ENCODE data around the gene PIEZO1.
"Not testable (repeated sequence)": the region's sequence is repeated elsewhere in the genome, so short reads cannot be mapped to it uniquely, and the experiment has no call there.

Gene PIEZO1

GRCh38 chr16:88781140-88782077 lies 3.6 kb downstream of the PIEZO1 start:
- no peak for DNase-seq

- DNase-seq = no peak
Measured at GRCh38 chr16:88780142-88781062, 4.6 kb downstream of the PIEZO1 start.

- no peak for DNase-seq
Measured at GRCh38 chr16:88779406-88780141, 5.4 kb downstream of the PIEZO1 start.

GRCh38 chr16:88778541-88779065 lies 6.4 kb downstream of the PIEZO1 start:
- no peak for DNase-seq

DNA sequence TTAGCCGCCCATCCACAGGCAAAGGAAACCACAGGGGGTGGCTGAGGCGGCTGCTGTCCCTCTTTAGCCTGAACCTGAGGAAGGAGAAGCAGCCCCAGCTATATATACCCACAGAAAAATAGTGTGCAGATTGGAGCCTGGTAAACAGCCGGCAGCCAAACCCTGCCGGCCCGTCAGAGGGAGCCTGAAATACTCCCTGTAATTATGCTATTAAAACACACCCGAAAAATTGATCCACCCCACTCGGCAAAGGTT lies 6.8 kb downstream of the PIEZO1 start:
- no peak for DNase-seq

GRCh38 chr16:88777471-88778270 lies 7.3 kb downstream of the PIEZO1 start:
- no peak for DNase-seq

DNA sequence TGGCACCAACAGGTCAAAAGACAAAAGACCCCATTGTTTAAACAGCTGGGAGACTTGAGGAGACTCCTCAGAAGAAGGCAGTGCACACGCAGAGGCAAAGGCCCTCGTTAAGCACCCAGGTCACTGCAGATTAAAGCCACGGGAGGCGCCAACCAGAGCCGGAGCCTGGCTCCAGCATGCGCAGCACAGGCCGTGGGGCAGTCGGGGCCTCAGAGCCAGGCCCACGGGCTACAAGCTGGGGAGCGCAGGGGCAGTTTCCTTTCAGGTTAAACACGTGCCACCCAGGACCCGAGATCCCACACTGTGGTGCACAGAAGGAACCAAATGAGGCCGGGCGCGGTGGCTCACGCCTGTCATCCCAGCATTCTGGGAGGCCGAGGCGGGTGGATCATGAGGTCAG lies 9.2 kb downstream of the PIEZO1 start:
- no peak for DNase-seq

DNA sequence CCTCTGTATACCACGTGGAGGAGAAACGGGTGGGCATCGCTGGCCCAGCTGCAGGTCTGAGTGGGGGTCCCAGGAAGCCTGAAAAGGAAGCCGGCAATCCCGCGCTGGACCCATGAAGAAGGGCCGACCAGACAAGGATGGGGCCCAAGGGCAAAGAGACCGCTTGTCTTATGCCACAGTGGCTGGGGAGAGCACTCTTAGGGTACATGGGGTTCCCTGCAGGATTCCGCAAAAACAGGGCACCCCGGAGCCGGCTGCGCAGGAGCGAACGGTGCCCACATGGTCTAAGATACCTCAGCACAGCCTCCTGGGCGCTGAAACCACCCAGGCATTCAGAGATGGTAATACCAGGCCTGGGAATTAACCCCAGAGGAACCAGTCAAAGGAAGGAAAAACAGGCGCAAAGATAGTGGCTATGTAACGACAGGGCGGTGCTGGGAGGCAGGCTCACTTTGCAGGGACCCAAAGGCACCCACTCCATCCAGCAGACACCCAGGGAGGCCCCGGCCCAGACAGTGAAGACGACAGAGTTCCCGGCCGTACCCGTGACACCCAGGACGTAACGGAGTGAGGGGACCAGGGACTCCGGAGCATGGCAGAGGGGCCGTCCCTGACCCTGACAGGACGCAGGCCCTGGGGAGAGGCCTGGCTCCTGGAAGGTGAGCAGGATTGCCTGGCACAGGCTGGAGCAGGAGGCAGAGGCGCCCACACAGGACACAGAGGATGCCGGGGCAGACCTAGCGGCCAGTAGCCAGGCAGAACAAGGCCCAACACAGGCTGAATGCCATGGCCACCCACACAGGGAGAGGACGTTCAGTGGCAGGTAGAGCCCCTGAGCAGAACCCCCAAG lies 10.3 kb downstream of the PIEZO1 start:
- DNase-seq = no peak

- DNase-seq = no peak
Measured at GRCh38 chr16:88773812-88774291, 11.2 kb downstream of the PIEZO1 start.

GRCh38 chr16:88772871-88773811 lies 11.9 kb downstream of the PIEZO1 start:
- DNase-seq = no peak

- not testable (repeated sequence) for DNase-seq
Measured at GRCh38 chr16:88771781-88772180, 13.2 kb downstream of the PIEZO1 start.

DNA sequence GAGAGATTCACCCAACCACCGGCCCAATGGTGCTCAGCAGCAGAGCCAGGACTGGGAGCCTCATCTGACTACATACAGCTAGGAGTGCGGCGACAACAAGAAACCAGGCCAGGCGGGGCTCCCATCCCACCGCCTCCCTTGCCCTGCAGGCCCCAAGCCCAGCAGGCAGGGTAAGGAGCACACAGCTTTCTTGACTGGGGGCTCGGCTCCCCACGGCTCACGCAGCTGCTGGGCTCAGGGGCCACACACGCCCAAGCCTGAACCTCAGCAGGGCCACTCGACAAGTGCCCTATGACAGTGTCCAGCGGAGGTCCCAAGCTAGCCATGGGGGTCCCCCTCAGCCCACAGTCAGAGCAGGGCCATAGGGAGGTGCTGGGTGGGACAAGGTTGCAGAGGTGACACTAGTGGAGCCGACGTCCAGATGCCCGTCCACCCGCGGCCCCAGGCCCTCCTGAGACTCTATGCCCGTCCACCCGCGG lies 13.7 kb downstream of the PIEZO1 start:
- DNase-seq = no peak

- no peak for DNase-seq
Measured at GRCh38 chr16:88770461-88771293, 14.3 kb downstream of the PIEZO1 start.

DNA sequence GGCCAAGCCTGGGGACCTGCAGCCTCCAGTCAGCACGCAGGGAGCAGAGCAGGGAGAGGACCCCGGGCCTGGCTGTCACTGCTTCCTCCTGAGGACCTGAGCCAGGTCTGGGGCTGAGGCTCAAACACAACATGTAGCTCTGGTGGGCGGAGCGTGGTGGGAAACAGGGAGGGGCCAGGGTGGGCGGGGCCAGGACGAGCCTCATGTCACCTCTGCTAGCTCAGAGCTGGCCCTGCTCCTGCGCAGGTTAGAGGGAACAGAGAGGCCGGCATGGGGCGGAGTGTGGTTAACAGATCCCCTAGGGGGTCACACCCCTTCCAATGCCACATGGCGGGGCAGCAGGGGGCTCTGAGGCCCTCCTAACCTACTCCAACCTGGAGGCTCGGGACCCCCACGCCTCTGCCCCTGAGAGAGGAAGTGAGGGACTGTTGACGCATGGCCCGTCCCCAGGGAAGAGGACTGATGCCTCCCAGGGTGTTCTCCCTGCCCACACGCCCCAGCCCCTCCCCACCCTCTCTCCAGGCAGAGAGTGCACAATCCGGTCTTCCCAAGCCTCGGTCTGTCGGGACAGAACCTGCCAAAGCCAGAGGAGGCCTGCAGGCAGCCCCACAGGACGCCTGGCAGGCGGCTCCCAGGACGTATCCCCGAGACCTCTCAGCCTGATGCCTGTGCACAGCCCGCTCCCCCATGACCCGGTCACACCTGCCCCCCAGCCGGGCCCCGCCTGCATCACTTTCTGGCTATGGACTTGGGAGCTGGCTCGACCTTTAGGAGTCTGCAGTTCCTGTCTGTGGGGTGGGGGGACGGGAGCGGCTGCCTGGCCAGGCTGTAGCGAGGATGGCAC lies 15.2 kb downstream of the PIEZO1 start:
- DNase-seq = no peak

DNA sequence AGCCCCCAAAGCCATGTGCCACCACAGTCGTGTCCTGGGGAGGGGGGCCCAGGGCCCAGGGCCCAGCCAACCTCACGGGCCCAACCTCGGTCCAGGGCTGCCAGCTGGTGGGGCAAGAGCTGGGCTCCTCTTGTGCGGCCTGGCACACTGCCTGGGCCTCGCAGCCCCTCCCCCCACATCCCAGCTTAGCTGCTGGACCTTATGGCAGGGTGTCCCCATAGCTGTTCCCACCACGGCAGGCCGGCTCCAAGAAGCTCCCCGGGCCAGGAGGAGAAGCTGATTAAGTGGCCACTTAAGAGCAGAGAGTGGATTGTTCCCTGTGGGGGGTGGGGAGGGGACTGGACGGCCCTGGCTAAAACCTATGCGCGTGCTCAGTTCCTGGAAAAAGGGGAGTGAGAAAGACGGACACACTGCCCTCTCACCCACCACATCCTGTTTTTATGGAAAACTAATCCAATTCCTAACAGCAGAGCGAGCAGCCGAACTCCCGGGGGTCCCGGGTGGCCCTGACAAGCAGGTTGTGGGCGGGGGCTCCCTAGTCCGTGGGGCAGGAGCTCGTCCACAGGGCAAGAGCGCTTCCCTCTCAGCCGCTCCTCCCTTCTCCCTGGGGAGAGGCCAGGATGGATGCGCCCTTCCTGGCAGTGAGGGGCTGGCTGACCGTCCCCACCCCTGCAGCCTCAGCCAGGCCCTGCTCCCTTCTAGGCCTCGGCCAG lies 16.8 kb downstream of the PIEZO1 start:
- no peak for DNase-seq

GRCh38 chr16:88767546-88768070 lies 17.4 kb downstream of the PIEZO1 start:
- DNase-seq = no peak

- DNase-seq = no peak
Measured at GRCh38 chr16:88766975-88767374, 18.0 kb downstream of the PIEZO1 start.

Data from NCI-H1417 treated with DMSO at 0.1 percent for 48 hours (cell line).